ENCODE results near the gene GMFB.

DNA sequence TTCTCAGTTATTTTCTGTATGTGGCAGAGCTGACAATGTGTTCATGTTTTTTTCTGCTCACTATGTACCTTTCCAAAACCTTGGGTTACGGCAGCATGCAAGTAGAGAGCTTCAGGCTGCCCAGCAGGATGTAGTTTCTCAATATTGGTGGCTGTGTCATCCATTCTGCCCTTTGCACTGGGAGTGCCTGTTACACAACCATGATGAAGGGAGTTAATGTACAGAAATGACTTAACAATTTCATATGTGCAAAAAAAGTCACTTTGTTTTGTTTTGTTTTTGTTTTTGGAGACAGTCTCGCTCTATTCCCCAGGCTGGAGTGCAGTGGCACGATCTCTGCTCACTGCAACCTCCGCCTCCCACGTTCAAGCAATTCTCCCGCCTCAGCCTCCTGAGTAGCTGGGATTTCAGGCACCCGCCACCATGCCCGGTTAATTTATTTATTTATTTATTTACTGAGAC lies 41.5 kb downstream of the GMFB start:
- TF ChIP-seq ZNF24 (tag by site-specific recombination; IDR thresholded peaks at IDR 0.05) (no peak), ZNF311 (tag by site-specific recombination; IDR thresholded peaks at IDR 0.05; ENCODE audit: borderline replicate concordance) (no peak), SALL2 (tag by site-specific recombination; IDR thresholded peaks at IDR 0.05; ENCODE audit: borderline replicate concordance) (no peak)
- TF ChIP-seq, protein P1, sequence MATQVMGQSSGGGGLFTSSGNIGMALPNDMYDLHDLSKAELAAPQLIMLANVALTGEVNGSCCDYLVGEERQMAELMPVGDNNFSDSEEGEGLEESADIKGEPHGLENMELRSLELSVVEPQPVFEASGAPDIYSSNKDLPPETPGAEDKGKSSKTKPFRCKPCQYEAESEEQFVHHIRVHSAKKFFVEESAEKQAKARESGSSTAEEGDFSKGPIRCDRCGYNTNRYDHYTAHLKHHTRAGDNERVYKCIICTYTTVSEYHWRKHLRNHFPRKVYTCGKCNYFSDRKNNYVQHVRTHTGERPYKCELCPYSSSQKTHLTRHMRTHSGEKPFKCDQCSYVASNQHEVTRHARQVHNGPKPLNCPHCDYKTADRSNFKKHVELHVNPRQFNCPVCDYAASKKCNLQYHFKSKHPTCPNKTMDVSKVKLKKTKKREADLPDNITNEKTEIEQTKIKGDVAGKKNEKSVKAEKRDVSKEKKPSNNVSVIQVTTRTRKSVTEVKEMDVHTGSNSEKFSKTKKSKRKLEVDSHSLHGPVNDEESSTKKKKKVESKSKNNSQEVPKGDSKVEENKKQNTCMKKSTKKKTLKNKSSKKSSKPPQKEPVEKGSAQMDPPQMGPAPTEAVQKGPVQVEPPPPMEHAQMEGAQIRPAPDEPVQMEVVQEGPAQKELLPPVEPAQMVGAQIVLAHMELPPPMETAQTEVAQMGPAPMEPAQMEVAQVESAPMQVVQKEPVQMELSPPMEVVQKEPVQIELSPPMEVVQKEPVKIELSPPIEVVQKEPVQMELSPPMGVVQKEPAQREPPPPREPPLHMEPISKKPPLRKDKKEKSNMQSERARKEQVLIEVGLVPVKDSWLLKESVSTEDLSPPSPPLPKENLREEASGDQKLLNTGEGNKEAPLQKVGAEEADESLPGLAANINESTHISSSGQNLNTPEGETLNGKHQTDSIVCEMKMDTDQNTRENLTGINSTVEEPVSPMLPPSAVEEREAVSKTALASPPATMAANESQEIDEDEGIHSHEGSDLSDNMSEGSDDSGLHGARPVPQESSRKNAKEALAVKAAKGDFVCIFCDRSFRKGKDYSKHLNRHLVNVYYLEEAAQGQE (tag by site-specific recombination; IDR thresholded peaks at IDR 0.05), result no peak
- TF ChIP-seq, protein P2, sequence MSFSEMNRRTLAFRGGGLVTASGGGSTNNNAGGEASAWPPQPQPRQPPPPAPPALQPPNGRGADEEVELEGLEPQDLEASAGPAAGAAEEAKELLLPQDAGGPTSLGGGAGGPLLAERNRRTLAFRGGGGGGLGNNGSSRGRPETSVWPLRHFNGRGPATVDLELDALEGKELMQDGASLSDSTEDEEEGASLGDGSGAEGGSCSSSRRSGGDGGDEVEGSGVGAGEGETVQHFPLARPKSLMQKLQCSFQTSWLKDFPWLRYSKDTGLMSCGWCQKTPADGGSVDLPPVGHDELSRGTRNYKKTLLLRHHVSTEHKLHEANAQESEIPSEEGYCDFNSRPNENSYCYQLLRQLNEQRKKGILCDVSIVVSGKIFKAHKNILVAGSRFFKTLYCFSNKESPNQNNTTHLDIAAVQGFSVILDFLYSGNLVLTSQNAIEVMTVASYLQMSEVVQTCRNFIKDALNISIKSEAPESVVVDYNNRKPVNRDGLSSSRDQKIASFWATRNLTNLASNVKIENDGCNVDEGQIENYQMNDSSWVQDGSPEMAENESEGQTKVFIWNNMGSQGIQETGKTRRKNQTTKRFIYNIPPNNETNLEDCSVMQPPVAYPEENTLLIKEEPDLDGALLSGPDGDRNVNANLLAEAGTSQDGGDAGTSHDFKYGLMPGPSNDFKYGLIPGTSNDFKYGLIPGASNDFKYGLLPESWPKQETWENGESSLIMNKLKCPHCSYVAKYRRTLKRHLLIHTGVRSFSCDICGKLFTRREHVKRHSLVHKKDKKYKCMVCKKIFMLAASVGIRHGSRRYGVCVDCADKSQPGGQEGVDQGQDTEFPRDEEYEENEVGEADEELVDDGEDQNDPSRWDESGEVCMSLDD (tag by site-specific recombination; IDR thresholded peaks at IDR 0.05), result no peak
- TF ChIP-seq, protein P3, sequence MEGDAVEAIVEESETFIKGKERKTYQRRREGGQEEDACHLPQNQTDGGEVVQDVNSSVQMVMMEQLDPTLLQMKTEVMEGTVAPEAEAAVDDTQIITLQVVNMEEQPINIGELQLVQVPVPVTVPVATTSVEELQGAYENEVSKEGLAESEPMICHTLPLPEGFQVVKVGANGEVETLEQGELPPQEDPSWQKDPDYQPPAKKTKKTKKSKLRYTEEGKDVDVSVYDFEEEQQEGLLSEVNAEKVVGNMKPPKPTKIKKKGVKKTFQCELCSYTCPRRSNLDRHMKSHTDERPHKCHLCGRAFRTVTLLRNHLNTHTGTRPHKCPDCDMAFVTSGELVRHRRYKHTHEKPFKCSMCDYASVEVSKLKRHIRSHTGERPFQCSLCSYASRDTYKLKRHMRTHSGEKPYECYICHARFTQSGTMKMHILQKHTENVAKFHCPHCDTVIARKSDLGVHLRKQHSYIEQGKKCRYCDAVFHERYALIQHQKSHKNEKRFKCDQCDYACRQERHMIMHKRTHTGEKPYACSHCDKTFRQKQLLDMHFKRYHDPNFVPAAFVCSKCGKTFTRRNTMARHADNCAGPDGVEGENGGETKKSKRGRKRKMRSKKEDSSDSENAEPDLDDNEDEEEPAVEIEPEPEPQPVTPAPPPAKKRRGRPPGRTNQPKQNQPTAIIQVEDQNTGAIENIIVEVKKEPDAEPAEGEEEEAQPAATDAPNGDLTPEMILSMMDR (tag by site-specific recombination; IDR thresholded peaks at IDR 0.05), result no peak
